Prostate gland (tissue), 2 donors: ENCODE measurements around the gene ANTXRL.

Experiments
- POLR2A ChIP-seq: fragments of 450-650 bp; IDR thresholded peaks from one replicate; pipeline ENCODE4 v1.6.1; 2016; ENCODE audit warnings: antibody characterized with exemption, mild to moderate bottlenecking
- POLR2AphosphoS5 ChIP-seq: sonication (generic); formaldehyde crosslinking; IDR thresholded peaks from one replicate; pipeline ENCODE4 v1.6.1; 2017; ENCODE audit warnings: antibody characterized with exemption
- TF ChIP-seq, protein P1 (sequence below), 4 experiments: fragments of 200-600 bp in 2 of 4; fragments of 450-650 bp in 2 of 4; sonication (generic) in 2 of 4; IDR thresholded peaks; 1 replicate in 3 of 4; 2 replicates in 1 of 4; pipeline ENCODE4 v1.5.1; 2016 to 2019; ENCODE audit warnings: antibody characterized with exemption in 4 of 4, mild to moderate bottlenecking in 2 of 4, moderate library complexity in 2 of 4

DNA sequence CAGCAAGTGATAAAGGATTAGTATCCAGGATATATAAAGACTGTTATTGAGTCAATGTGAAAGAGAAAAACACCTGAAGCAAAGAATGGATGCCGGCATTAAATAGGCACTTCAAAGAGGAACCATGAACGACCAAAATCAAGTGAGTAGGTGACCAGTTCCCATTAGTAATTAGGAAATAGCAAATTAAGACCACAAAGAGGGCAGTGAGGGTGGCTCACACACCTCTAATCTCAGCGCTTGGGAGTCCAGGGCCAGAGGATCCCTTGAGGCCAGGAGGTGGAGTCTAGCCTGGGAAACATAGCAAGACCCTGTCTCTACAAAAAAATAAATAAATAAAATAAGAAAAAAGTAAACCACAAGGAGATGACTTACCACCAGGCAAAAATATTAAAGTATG is 1.5 kb upstream of the ANTXRL start:
- TF ChIP-seq, protein P1, sequence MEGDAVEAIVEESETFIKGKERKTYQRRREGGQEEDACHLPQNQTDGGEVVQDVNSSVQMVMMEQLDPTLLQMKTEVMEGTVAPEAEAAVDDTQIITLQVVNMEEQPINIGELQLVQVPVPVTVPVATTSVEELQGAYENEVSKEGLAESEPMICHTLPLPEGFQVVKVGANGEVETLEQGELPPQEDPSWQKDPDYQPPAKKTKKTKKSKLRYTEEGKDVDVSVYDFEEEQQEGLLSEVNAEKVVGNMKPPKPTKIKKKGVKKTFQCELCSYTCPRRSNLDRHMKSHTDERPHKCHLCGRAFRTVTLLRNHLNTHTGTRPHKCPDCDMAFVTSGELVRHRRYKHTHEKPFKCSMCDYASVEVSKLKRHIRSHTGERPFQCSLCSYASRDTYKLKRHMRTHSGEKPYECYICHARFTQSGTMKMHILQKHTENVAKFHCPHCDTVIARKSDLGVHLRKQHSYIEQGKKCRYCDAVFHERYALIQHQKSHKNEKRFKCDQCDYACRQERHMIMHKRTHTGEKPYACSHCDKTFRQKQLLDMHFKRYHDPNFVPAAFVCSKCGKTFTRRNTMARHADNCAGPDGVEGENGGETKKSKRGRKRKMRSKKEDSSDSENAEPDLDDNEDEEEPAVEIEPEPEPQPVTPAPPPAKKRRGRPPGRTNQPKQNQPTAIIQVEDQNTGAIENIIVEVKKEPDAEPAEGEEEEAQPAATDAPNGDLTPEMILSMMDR (IDR thresholded peaks at IDR 0.05): no peak
- no peak for TF ChIP-seq POLR2AphosphoS5
- no peak for TF ChIP-seq POLR2A
